Measurements from ENCODE around the gene BUD13. TPM values are rescaled to one million over a fixed set of nuclear protein-coding genes. Genes with fewer than 3 reads are reported as not detected.

Gene BUD13
- total RNA-seq, 2 experiments from 2014 or later = 32.1 to 33.0 TPM

DNA sequence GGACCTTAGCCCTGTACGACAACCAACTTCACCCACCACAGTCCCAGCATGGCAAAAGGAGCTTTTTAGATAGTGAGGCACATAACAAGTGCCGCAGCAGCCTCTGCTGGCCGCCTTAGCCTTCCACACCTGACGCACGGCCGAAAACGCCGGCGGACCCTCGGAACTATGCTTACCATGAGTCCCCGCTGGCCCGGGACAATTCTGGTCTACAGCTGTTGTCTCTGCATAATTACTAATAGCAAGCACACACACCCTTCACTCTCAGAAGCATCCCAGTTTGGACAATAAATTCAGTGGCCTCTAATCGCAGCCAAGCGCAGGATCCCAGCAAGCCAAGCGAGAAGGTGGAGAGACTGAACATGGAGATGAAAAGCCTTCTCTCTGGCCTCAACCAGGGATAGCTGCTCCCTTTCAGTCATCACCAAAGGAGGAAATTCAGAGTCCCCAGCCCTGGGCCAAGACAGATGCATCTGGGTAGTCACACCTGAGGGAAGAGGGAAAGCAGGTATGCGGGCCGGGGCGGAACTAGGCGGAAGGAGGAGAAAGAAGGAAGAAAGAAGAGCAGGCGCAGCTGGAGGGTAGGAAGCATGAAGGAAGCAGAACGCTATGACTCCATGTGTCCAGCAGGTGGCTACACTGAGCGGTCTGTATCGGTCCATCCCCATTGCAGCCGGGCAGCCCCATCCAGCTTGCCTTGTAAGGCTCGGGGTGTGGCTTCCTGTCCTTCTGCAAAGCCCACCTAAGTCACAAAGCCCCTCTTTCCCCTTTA is 40.3 kb downstream of the BUD13 start:
- no peaks in the 10 kb centered on the region for H3K27me3 Mint-ChIP-seq
- POLR2A ChIA-PET = no interaction called here
- ATAC-seq (ENCODE audit: low read depth) (peak; percentile 81), DNase-seq (peak; percentile 60)
- H3K9me3 Mint-ChIP-seq = no peaks in the 10 kb centered on the region
- H3K4me3 Mint-ChIP-seq = no peak overlapping the region
- H3K36me3 Mint-ChIP-seq = peaks cover 2% of the 10 kb centered on the region
- H3K27ac Mint-ChIP-seq = no peak overlapping the region
- peaks cover 8% of the 10 kb centered on the region for H3K4me1 Mint-ChIP-seq

GRCh38 chr11:116731821-116732220 is 41.0 kb downstream of the BUD13 start:
- POLR2A ChIA-PET = no interaction called here
- Mint-ChIP-seq H3K4me3 (no peak overlapping the region), H3K27ac (no peak overlapping the region), H3K27me3 (no peaks in the 10 kb centered on the region), H3K9me3 (no peaks in the 10 kb centered on the region), H3K4me1 (peaks cover 8% of the 10 kb centered on the region), H3K36me3 (peaks cover under 1% of the 10 kb centered on the region)
- DNase-seq (no peak), ATAC-seq (ENCODE audit: low read depth) (no peak)

DNA sequence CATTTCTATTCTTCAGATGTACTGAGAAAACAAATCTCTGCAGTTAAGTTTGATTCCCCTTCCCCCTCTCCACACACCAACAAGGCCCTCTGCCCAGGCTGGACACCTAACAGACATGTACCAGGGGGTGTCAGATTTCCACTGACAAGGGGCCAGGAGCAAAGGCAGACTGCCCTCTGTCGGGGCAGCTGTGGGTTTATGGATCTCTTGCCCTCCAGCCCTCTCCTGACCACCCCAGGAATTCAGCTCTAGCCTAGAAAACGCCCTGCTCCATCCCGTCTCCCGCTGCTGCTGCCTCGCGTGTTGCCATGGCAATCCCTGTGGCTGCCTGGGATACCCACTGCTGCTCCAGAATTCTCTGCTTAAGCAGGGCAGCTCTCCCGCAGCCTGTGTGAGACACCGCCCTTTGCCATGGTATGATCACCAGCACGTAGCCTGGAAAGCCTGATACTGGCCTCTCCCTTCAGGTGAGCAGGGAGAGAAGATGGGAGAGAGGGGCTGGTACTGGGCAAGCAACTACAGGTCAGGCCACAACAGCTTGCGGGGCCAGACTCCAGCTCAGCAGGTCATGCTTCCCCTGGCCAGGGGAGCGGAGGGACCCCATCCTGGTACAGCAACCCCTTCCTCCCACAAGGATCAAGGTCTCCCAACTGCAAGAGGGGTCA is 41.6 kb downstream of the BUD13 start:
- Mint-ChIP-seq H3K36me3 (no peaks in the 10 kb centered on the region), H3K4me3 (no peak overlapping the region), H3K4me1 (peaks cover 8% of the 10 kb centered on the region), H3K9me3 (no peaks in the 10 kb centered on the region), H3K27me3 (no peaks in the 10 kb centered on the region), H3K27ac (no peak overlapping the region)
- ATAC-seq (ENCODE audit: low read depth) (no peak), DNase-seq (no peak)
- POLR2A ChIA-PET = no interaction called here

DNA sequence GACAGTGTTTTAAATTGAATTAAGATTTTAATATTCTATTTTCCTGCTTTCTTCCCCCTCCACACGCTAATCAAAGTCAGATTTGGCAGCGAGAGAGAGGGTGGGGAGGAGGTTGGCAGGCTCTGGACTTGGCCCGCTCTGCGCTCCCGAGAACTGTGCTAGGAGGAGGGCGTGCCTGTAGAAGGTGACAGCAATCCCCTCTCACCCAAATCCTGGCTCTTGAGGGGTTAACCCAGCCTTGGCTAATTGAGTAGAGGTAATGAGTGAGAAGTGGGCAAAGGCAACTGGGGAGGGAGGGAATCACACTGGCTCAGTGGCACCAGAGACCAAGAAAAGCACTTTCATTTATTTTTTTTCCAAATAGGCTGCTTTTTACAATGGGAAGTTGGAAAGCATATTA is 42.2 kb downstream of the BUD13 start:
- no peak overlapping the region for H3K27ac Mint-ChIP-seq
- H3K9me3 Mint-ChIP-seq = no peaks in the 10 kb centered on the region
- H3K27me3 Mint-ChIP-seq = no peaks in the 10 kb centered on the region
- peaks cover 8% of the 10 kb centered on the region for H3K4me1 Mint-ChIP-seq
- no peaks in the 10 kb centered on the region for H3K36me3 Mint-ChIP-seq
- POLR2A ChIA-PET = no interaction called here
- H3K4me3 Mint-ChIP-seq = no peak overlapping the region
- DNase-seq = no peak
- ATAC-seq (ENCODE audit: low read depth) = no peak

- Mint-ChIP-seq H3K4me3 (no peak overlapping the region), H3K9me3 (no peaks in the 10 kb centered on the region), H3K27me3 (no peaks in the 10 kb centered on the region), H3K27ac (no peak overlapping the region), H3K4me1 (peaks cover 8% of the 10 kb centered on the region), H3K36me3 (no peaks in the 10 kb centered on the region)
- POLR2A ChIA-PET = no interaction called here
- DNase-seq (no peak), ATAC-seq (ENCODE audit: low read depth) (no peak)
These were observed 42.6 kb downstream of the BUD13 start for GRCh38 chr11:116730241-116730561.

DNA sequence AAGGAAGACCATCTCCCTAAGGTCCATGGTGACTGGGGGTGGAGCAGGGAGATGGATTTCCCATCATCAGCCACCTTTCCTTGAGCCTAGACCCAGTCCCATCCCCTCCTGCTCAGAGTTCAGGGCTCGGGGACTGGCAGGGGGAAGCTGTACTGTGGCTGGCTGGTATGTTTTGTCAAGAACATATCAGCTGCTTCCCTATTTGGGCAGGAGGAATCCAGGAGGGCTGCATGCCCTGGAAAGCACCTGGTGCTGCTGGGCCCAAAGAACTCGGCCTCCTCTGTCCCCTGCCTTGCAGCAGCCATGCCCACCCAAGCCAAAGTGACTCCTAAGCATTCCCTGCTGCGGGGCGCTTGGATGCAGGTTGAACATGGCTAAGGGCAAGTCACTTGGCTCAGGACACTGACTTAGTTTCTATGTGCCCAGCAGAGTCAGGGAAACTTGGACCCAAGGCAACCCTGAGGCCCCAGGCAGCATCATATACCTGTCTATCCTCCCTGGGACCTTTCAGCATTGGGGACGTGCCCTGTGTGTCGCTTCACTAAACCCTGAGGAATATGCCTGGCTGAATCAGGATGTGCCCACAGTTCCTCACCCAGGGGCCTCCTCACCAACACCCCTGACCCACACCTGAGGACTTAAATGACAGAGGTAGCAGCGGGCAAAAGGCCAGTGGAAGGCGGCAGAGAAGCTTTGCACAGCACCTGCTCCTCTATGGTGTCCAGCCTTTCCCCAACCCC is 43.1 kb downstream of the BUD13 start:
- Mint-ChIP-seq H3K4me1 (peaks cover 8% of the 10 kb centered on the region), H3K27me3 (no peaks in the 10 kb centered on the region), H3K27ac (no peak overlapping the region), H3K36me3 (no peaks in the 10 kb centered on the region), H3K9me3 (no peaks in the 10 kb centered on the region), H3K4me3 (no peak overlapping the region)
- DNase-seq (no peak), ATAC-seq (ENCODE audit: low read depth) (no peak)
- POLR2A ChIA-PET = no interaction called here

DNA sequence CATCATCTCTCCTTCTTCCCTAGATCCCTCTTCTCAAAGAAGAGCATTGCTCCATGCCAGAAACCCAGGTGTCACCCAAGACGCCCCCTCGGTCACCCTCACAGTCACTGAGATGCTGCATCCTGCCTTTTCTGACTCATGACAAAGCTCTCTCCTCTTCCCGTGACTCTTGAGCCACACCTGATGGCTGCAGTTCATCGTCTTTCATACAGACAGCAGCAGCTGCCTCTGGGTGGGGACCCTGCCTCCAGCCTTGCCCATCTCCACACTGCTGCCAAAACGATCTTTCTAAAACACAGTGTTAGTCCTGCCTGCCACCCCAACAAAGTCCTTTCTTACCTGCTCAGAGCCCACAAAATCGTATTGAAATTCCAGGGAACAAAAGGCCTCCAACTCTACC is 44.8 kb downstream of the BUD13 start:
- no peaks in the 10 kb centered on the region for H3K36me3 Mint-ChIP-seq
- DNase-seq (no peak), ATAC-seq (ENCODE audit: low read depth) (no peak)
- H3K4me3 Mint-ChIP-seq = no peak overlapping the region
- no peaks in the 10 kb centered on the region for H3K27me3 Mint-ChIP-seq
- POLR2A ChIA-PET = no interaction called here
- H3K27ac Mint-ChIP-seq = no peak overlapping the region
- H3K9me3 Mint-ChIP-seq = no peaks in the 10 kb centered on the region
- H3K4me1 Mint-ChIP-seq = peaks cover 3% of the 10 kb centered on the region

GRCh38 chr11:116725434-116726221 is 47.2 kb downstream of the BUD13 start:
- DNase-seq = no peak
- POLR2A ChIA-PET = no interaction called here
- Mint-ChIP-seq H3K27me3 (no peaks in the 10 kb centered on the region), H3K9me3 (no peaks in the 10 kb centered on the region), H3K4me3 (no peak overlapping the region), H3K4me1 (no peaks in the 10 kb centered on the region), H3K27ac (no peak overlapping the region), H3K36me3 (no peaks in the 10 kb centered on the region)
- ATAC-seq (ENCODE audit: low read depth) = no peak

DNA sequence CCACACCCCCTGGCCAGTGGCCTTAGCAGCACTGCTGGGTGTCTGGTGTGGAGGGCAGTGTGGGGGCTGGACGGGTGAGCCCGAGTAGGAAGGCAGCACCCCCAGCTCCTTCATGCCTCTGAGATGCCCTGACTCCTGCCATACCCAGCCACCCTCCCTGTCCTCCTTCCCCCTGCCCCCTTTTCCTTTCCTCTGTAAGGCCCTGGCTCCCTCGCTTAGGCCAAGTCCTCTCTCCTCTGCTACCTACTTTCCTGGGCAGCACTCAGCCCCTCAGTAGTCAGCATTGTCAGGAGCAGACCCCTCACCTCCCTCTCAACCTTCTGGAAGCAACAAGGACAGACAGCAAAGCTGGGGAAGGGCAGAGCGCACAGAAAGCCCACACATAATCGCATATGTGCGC is 48.0 kb downstream of the BUD13 start:
- POLR2A ChIA-PET = no interaction called here
- DNase-seq (no peak), ATAC-seq (ENCODE audit: low read depth) (no peak)
- H3K36me3 Mint-ChIP-seq = no peaks in the 10 kb centered on the region
- H3K27ac Mint-ChIP-seq = no peak overlapping the region
- H3K4me1 Mint-ChIP-seq = no peaks in the 10 kb centered on the region
- no peaks in the 10 kb centered on the region for H3K27me3 Mint-ChIP-seq
- no peaks in the 10 kb centered on the region for H3K9me3 Mint-ChIP-seq
- no peak overlapping the region for H3K4me3 Mint-ChIP-seq

DNA sequence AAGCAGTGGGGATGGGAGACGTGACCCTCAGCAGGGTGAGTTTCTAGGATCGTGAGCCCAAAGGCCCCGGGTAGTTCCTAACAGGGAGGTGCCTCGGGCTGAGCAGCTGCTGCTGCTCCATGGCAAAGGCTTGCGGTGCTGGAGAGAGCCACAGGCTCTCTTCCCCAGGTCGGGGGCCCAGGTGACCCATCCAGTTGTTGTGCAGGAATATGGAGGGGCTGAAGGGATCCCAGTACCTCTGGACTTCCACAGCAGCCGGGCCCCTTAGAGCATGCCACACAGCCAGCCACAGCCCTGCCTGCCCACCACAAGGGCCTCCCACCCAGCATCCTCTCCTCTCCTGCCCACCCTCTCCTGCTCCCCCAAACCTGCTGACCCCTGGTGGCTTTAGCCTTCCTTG is 49.3 kb downstream of the BUD13 start:
- Mint-ChIP-seq H3K27me3 (peaks cover 4% of the 10 kb centered on the region), H3K9me3 (no peaks in the 10 kb centered on the region), H3K4me3 (no peak overlapping the region), H3K36me3 (no peaks in the 10 kb centered on the region), H3K4me1 (no peaks in the 10 kb centered on the region), H3K27ac (no peak overlapping the region)
- POLR2A ChIA-PET = no interaction called here
- no peak for ATAC-seq (ENCODE audit: low read depth)
- DNase-seq = no peak

GRCh38 chr11:116721988-116722387 is 50.8 kb downstream of the BUD13 start:
- H3K27me3 Mint-ChIP-seq = peaks cover 4% of the 10 kb centered on the region
- DNase-seq (no peak), ATAC-seq (ENCODE audit: low read depth) (no peak)
- H3K4me1 Mint-ChIP-seq = no peaks in the 10 kb centered on the region
- POLR2A ChIA-PET = no interaction called here
- no peak overlapping the region for H3K27ac Mint-ChIP-seq
- no peaks in the 10 kb centered on the region for H3K36me3 Mint-ChIP-seq
- H3K4me3 Mint-ChIP-seq = no peak overlapping the region
- H3K9me3 Mint-ChIP-seq = no peaks in the 10 kb centered on the region

GRCh38 chr11:116720895-116721294 is 51.9 kb downstream of the BUD13 start:
- no peak for DNase-seq
- ATAC-seq (ENCODE audit: low read depth) = no peak
- Mint-ChIP-seq H3K27ac (no peak overlapping the region), H3K4me3 (no peak overlapping the region), H3K27me3 (peaks cover 5% of the 10 kb centered on the region), H3K9me3 (no peaks in the 10 kb centered on the region), H3K36me3 (no peaks in the 10 kb centered on the region), H3K4me1 (no peaks in the 10 kb centered on the region)
- POLR2A ChIA-PET = no interaction called here

- POLR2A ChIA-PET = no interaction called here
- H3K4me1 Mint-ChIP-seq = no peaks in the 10 kb centered on the region
- no peak overlapping the region for H3K4me3 Mint-ChIP-seq
- no peaks in the 10 kb centered on the region for H3K36me3 Mint-ChIP-seq
- no peak for ATAC-seq (ENCODE audit: low read depth)
- H3K9me3 Mint-ChIP-seq = no peaks in the 10 kb centered on the region
- peaks cover 5% of the 10 kb centered on the region for H3K27me3 Mint-ChIP-seq
- H3K27ac Mint-ChIP-seq = no peak overlapping the region
- no peak for DNase-seq
These were observed 53.8 kb downstream of the BUD13 start for GRCh38 chr11:116718955-116719501.

Measured in activated naive CD8-positive, alpha-beta T cell treated with anti-CD3 and anti-CD28 coated beads, Interleukin-2, amount 10 ng/mL, durations not matched to agents 7 days and 5 days (primary cell).